Memory B cell (primary cell): Measurements from ENCODE around the gene PDSS2.
"Not testable (repeated sequence)": the region's sequence is repeated elsewhere in the genome, so short reads cannot be mapped to it uniquely, and the experiment has no call there.

ENCODE experiments used
- ATAC-seq: fragments of 150-1000 bp; cut with Tn5 transposase; 2 replicates; pipeline ENCODE4 v1.10.0; 2021; ENCODE audit warnings: low read depth, mild to moderate bottlenecking, moderate library complexity
- DNase-seq, 2 donors: peaks; one replicate each; pipeline ENCODE4 v3.0.0; 2022; ENCODE audit warnings: low spot score in 2 of 2
- H3K27ac Mint-ChIP-seq: one replicate; pipeline ENCODE4 v1.8.0; 2022; ENCODE audit warnings: mild to moderate bottlenecking, moderate library complexity, mixed read lengths
- H3K27me3 Mint-ChIP-seq: one replicate; pipeline ENCODE4 v1.8.0; 2022; ENCODE audit warnings: mixed read lengths
- H3K36me3 Mint-ChIP-seq: one replicate; pipeline ENCODE4 v1.8.0; 2022; ENCODE audit warnings: mild to moderate bottlenecking, mixed read lengths
- H3K4me1 Mint-ChIP-seq: one replicate; pipeline ENCODE4 v1.8.0; 2022; ENCODE audit warnings: mixed read lengths
- H3K4me3 Mint-ChIP-seq: one replicate; pipeline ENCODE4 v1.8.0; 2022; ENCODE audit warnings: mild to moderate bottlenecking, moderate library complexity, mixed read lengths
- H3K9me3 Mint-ChIP-seq: one replicate; pipeline ENCODE4 v1.8.0; 2022; ENCODE audit warnings: mixed read lengths

Gene PDSS2

GRCh38 chr6:107329063-107329860 lies 130.1 kb downstream of the PDSS2 start:
- Mint-ChIP-seq H3K4me3 (no peak overlapping the region), H3K9me3 (no peaks in the 10 kb centered on the region), H3K27me3 (no peaks in the 10 kb centered on the region), H3K36me3 (peaks cover 9% of the 10 kb centered on the region), H3K27ac (peak overlapping the region; percentile 71), H3K4me1 (peaks cover 14% of the 10 kb centered on the region)
- no peak for ATAC-seq
- DNase-seq = no peak

GRCh38 chr6:107328081-107328480 lies 131.3 kb downstream of the PDSS2 start:
- Mint-ChIP-seq H3K4me1 (peaks cover 14% of the 10 kb centered on the region), H3K27ac (no peak overlapping the region), H3K4me3 (no peak overlapping the region), H3K27me3 (no peaks in the 10 kb centered on the region), H3K9me3 (no peaks in the 10 kb centered on the region), H3K36me3 (peaks cover 4% of the 10 kb centered on the region)
- ATAC-seq (no peak), DNase-seq (no peak)

GRCh38 chr6:107323133-107323785 lies 136.1 kb downstream of the PDSS2 start:
- ATAC-seq (no peak), DNase-seq (no peak)
- H3K27me3 Mint-ChIP-seq = no peaks in the 10 kb centered on the region
- H3K4me3 Mint-ChIP-seq = no peak overlapping the region
- H3K9me3 Mint-ChIP-seq = no peaks in the 10 kb centered on the region
- H3K27ac Mint-ChIP-seq = no peak overlapping the region
- H3K4me1 Mint-ChIP-seq = peaks cover 5% of the 10 kb centered on the region
- peaks cover 2% of the 10 kb centered on the region for H3K36me3 Mint-ChIP-seq

GRCh38 chr6:107321793-107322192 lies 137.6 kb downstream of the PDSS2 start:
- ATAC-seq (no peak), DNase-seq (no peak)
- Mint-ChIP-seq H3K9me3 (no peaks in the 10 kb centered on the region), H3K4me3 (no peak overlapping the region), H3K4me1 (peaks cover 8% of the 10 kb centered on the region), H3K27ac (peak overlapping the region; percentile 2), H3K36me3 (peaks cover 2% of the 10 kb centered on the region), H3K27me3 (no peaks in the 10 kb centered on the region)

- Mint-ChIP-seq H3K27ac (no peak overlapping the region), H3K4me1 (peaks cover 12% of the 10 kb centered on the region), H3K36me3 (peaks cover 4% of the 10 kb centered on the region), H3K9me3 (no peaks in the 10 kb centered on the region), H3K4me3 (no peak overlapping the region), H3K27me3 (no peaks in the 10 kb centered on the region)
- ATAC-seq (no peak), DNase-seq (no peak)
These were observed 139.3 kb downstream of the PDSS2 start for GRCh38 chr6:107319906-107320530.

- DNase-seq (peak in 1 of 2 donors; percentile 11), ATAC-seq (peak; percentile 95)
- Mint-ChIP-seq H3K27me3 (no peaks in the 10 kb centered on the region), H3K4me3 (no peak overlapping the region), H3K9me3 (no peaks in the 10 kb centered on the region), H3K36me3 (peaks cover 4% of the 10 kb centered on the region), H3K27ac (no peak overlapping the region), H3K4me1 (peaks cover 12% of the 10 kb centered on the region)
These were observed 141.1 kb downstream of the PDSS2 start for GRCh38 chr6:107318100-107318736.

- H3K4me1 Mint-ChIP-seq = peaks cover 7% of the 10 kb centered on the region
- H3K27me3 Mint-ChIP-seq = no peaks in the 10 kb centered on the region
- ATAC-seq = no peak
These were observed 144.2 kb downstream of the PDSS2 start for GRCh38 chr6:107315114-107315513.

GRCh38 chr6:107314531-107314939 lies 144.8 kb downstream of the PDSS2 start:
- no peak for DNase-seq

More at GRCh38 chr6:107315114-107315513, 144.2 kb downstream of the PDSS2 start:
- H3K4me3 Mint-ChIP-seq = no peak overlapping the region
- H3K9me3 Mint-ChIP-seq = no peaks in the 10 kb centered on the region
- peaks cover 6% of the 10 kb centered on the region for H3K36me3 Mint-ChIP-seq
- no peak for DNase-seq
- no peak overlapping the region for H3K27ac Mint-ChIP-seq

GRCh38 chr6:107313776-107314175 lies 145.6 kb downstream of the PDSS2 start:
- DNase-seq = no peak
- Mint-ChIP-seq H3K36me3 (peaks cover 6% of the 10 kb centered on the region), H3K27ac (no peak overlapping the region), H3K4me3 (no peak overlapping the region), H3K4me1 (peaks cover 7% of the 10 kb centered on the region), H3K27me3 (no peaks in the 10 kb centered on the region), H3K9me3 (no peaks in the 10 kb centered on the region)
- no peak for ATAC-seq

More at GRCh38 chr6:107314531-107314939, 144.8 kb downstream of the PDSS2 start:
- Mint-ChIP-seq H3K27ac (no peak overlapping the region), H3K27me3 (no peaks in the 10 kb centered on the region), H3K9me3 (no peaks in the 10 kb centered on the region), H3K4me1 (peaks cover 7% of the 10 kb centered on the region), H3K36me3 (peaks cover 6% of the 10 kb centered on the region), H3K4me3 (no peak overlapping the region)
- no peak for ATAC-seq

GRCh38 chr6:107310362-107310761 lies 149.0 kb downstream of the PDSS2 start:
- DNase-seq (no peak), ATAC-seq (no peak)
- Mint-ChIP-seq H3K4me3 (no peak overlapping the region), H3K27me3 (no peaks in the 10 kb centered on the region), H3K27ac (peak overlapping the region; percentile 25), H3K9me3 (no peaks in the 10 kb centered on the region), H3K36me3 (peaks cover 15% of the 10 kb centered on the region), H3K4me1 (peaks cover 3% of the 10 kb centered on the region)

- peaks cover 19% of the 10 kb centered on the region for H3K36me3 Mint-ChIP-seq
- no peaks in the 10 kb centered on the region for H3K27me3 Mint-ChIP-seq
- peaks cover 2% of the 10 kb centered on the region for H3K4me1 Mint-ChIP-seq
- no peaks in the 10 kb centered on the region for H3K9me3 Mint-ChIP-seq
- H3K27ac Mint-ChIP-seq = no peak overlapping the region
- no peak overlapping the region for H3K4me3 Mint-ChIP-seq
- ATAC-seq (no peak), DNase-seq (no peak)
These were observed 150.7 kb downstream of the PDSS2 start for GRCh38 chr6:107308677-107309076.

- H3K9me3 Mint-ChIP-seq, DNase-seq, ATAC-seq, H3K4me1 Mint-ChIP-seq, H3K27me3 Mint-ChIP-seq, H3K4me3 Mint-ChIP-seq, H3K27ac Mint-ChIP-seq: not testable (repeated sequence)
- peaks cover 19% of the 10 kb centered on the region for H3K36me3 Mint-ChIP-seq
These were observed 153.4 kb downstream of the PDSS2 start for GRCh38 chr6:107305994-107306393.

- ATAC-seq (no peak), DNase-seq (no peak)
- Mint-ChIP-seq H3K4me1 (peaks cover 2% of the 10 kb centered on the region), H3K27me3 (no peaks in the 10 kb centered on the region), H3K36me3 (peaks cover 17% of the 10 kb centered on the region), H3K4me3 (no peak overlapping the region), H3K9me3 (no peaks in the 10 kb centered on the region), H3K27ac (no peak overlapping the region)
These were observed 154.0 kb downstream of the PDSS2 start for GRCh38 chr6:107305391-107305790.
